GM19238 (cell line): ENCODE data around the gene FAM149A.

Experiments used
- DNase-seq: peaks from one replicate; pipeline ENCODE4 v3.0.0; 2011; ENCODE audit warnings: low spot score; ENCODE audit not compliant: insufficient read length

FAM149A gene

GRCh38 chr4:186105647-186106321 is 1.3 kb downstream of the FAM149A start:
- DNase-seq, result no peak

- DNase-seq, result no peak
Measured at GRCh38 chr4:186107947-186108346, 3.4 kb downstream of the FAM149A start.

GRCh38 chr4:186108391-186108790 is 3.9 kb downstream of the FAM149A start:
- no peak for DNase-seq

- no peak for DNase-seq
Measured at GRCh38 chr4:186109245-186109644, 4.7 kb downstream of the FAM149A start.

- DNase-seq, result no peak
Measured at GRCh38 chr4:186116697-186117096, 12.2 kb downstream of the FAM149A start.

GRCh38 chr4:186118582-186118981 is 14.1 kb downstream of the FAM149A start:
- no peak for DNase-seq

- DNase-seq, result no peak
Measured at GRCh38 chr4:186121057-186121456, 16.6 kb downstream of the FAM149A start.

- DNase-seq, result no peak
Measured at GRCh38 chr4:186128842-186129241, 24.3 kb downstream of the FAM149A start.

GRCh38 chr4:186131935-186132334 is 27.4 kb downstream of the FAM149A start:
- no peak for DNase-seq

GRCh38 chr4:186132577-186133242 is 28.2 kb downstream of the FAM149A start:
- DNase-seq, result no peak

- DNase-seq, result peak; percentile 48
Measured at GRCh38 chr4:186134257-186134656, 29.8 kb downstream of the FAM149A start.

GRCh38 chr4:186134861-186135260 is 30.4 kb downstream of the FAM149A start:
- no peak for DNase-seq

- DNase-seq, result no peak
Measured at GRCh38 chr4:186137196-186137794, 32.8 kb downstream of the FAM149A start.

- no peak for DNase-seq
Measured at GRCh38 chr4:186144198-186144945, 39.9 kb downstream of the FAM149A start.

- peak; percentile 40 for DNase-seq
Measured at GRCh38 chr4:186144946-186145569, 40.6 kb downstream of the FAM149A start.

- DNase-seq, result no peak
Measured at GRCh38 chr4:186146458-186146857, 42.0 kb downstream of the FAM149A start.

GRCh38 chr4:186148336-186148975 is 44.0 kb downstream of the FAM149A start:
- no peak for DNase-seq

GRCh38 chr4:186149872-186150271 is 45.4 kb downstream of the FAM149A start:
- DNase-seq, result no peak

GRCh38 chr4:186150926-186151325 is 46.4 kb downstream of the FAM149A start:
- DNase-seq, result no peak

GRCh38 chr4:186151499-186151898 is 47.0 kb downstream of the FAM149A start:
- DNase-seq, result no peak
